ENCODE results near the gene TEC. TPM values are rescaled to one million over a fixed set of nuclear protein-coding genes. Genes with fewer than 3 reads are reported as not detected.

TEC gene
- total and polyA plus RNA-seq, 9 donors, result 0.43 to 4.0 (median 1.4) TPM

DNA sequence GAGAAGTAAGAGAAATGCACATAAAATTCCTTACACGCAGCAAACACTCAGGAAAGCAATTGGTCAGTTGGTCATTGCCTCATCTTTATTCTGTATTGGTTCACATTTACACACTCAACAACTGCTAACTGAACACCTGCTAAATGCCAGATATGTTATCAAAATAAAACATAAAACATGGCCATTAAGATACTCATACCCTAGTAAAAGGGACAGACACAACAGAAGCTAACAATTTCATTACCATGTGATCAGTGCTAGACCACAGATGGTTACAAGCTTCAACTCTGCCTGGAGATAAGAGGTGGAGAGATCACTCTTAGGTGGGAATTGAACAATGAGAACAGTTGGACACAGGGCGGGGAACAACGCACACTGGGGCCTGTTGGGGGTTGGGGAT lies 26.2 kb downstream of the TEC start:
- H3K9me3 ChIP-seq, result no peaks in the 10 kb centered on the region
- no peaks in the 10 kb centered on the region for H3K36me3 ChIP-seq
- no peak for TF ChIP-seq EP300 (IDR thresholded peaks at IDR 0.05)
- TF ChIP-seq, protein P1, sequence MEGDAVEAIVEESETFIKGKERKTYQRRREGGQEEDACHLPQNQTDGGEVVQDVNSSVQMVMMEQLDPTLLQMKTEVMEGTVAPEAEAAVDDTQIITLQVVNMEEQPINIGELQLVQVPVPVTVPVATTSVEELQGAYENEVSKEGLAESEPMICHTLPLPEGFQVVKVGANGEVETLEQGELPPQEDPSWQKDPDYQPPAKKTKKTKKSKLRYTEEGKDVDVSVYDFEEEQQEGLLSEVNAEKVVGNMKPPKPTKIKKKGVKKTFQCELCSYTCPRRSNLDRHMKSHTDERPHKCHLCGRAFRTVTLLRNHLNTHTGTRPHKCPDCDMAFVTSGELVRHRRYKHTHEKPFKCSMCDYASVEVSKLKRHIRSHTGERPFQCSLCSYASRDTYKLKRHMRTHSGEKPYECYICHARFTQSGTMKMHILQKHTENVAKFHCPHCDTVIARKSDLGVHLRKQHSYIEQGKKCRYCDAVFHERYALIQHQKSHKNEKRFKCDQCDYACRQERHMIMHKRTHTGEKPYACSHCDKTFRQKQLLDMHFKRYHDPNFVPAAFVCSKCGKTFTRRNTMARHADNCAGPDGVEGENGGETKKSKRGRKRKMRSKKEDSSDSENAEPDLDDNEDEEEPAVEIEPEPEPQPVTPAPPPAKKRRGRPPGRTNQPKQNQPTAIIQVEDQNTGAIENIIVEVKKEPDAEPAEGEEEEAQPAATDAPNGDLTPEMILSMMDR (IDR thresholded peaks at IDR 0.05), result no peak
- TF ChIP-seq POLR2A (IDR thresholded peaks at IDR 0.05), result no peak
- DNase-seq, result no peak
- no peak overlapping the region for H3K27ac ChIP-seq
- H3K27me3 ChIP-seq, result no peaks in the 10 kb centered on the region
- intact Hi-C loops (cut with DNase I), result no loop called here
- WGBS, 3 donors, result 87 to 92% (median 91%) methylated on average over 3 of the region's 3 CpGs
- H3K4me1 ChIP-seq (ENCODE audit: insufficient read depth), result no peaks in the 10 kb centered on the region
- H3K4me3 ChIP-seq, result no peak overlapping the region

DNA sequence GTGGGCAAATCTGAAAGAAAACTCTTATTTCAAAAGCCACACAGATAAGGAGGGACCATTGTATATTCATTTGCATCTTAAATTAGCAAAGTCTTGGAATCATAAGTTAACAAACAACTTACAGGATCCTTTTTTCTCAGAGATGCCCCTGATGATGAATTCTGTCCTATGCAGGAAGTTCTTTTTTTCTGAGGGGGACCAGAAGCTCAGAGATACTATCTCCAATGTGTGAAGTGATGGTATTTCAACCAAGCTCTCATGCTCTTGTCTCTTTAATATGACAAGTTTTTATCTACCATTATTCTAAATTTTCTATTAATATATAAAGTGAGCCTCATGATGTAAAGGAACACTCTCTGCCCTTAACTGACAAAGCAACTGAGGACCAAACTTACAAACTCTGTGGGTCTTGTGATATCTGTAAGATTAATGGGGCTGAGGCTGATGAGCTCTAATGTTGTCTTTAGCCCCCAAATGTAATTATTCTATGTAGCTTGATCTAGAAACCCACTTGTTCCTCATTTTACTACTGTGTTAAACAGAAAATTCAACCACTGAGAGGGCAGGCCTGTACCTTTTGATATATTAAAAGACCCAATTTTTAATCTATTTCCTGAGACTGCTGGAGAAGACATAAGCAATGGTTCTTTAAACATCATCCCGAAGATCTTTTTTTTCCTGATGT lies 27.0 kb downstream of the TEC start:
- Histone ChIP-seq H3K27me3 (no peaks in the 10 kb centered on the region), H3K36me3 (no peaks in the 10 kb centered on the region), H3K4me1 (ENCODE audit: insufficient read depth) (no peaks in the 10 kb centered on the region), H3K4me3 (no peak overlapping the region), H3K27ac (no peak overlapping the region), H3K9me3 (no peaks in the 10 kb centered on the region)
- DNase-seq, result no peak
- intact Hi-C loops (cut with DNase I), result no loop called here
- 78 to 90% (median 81%) methylated on average over 1 of the region's 1 CpG for WGBS, 3 donors
- no peak for TF ChIP-seq POLR2A (IDR thresholded peaks at IDR 0.05)

DNA sequence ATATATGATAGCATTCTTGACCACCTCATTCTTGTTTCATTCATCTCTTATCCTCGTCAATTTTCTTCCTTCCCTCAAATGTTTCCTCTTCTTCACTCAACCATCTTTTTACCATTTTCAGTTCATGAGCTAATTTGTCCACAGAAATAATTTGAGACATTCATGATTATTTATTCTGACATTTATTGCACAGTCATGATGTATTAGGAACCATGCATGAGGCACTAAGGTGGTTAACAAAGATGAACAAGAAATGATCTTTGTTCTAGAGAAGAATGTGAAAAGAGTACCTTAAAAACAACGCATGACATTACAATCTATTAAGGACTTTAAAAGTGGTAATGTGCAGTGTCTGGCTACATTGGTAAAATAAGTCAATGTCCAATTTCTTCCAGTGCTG lies 27.9 kb downstream of the TEC start:
- no peak for DNase-seq
- TF ChIP-seq EP300 (IDR thresholded peaks at IDR 0.05) (no peak), POLR2A (IDR thresholded peaks at IDR 0.05) (no peak)
- TF ChIP-seq, protein P1 (IDR thresholded peaks at IDR 0.05), result no peak
- intact Hi-C loops (cut with DNase I), result no loop called here
- Histone ChIP-seq H3K4me3 (no peak overlapping the region), H3K9me3 (no peaks in the 10 kb centered on the region), H3K27ac (no peak overlapping the region), H3K27me3 (no peaks in the 10 kb centered on the region), H3K4me1 (ENCODE audit: insufficient read depth) (no peaks in the 10 kb centered on the region), H3K36me3 (no peaks in the 10 kb centered on the region)
- 88 to 91% (median 90%) methylated on average over 2 of the region's 2 CpGs for WGBS, 3 donors

DNA sequence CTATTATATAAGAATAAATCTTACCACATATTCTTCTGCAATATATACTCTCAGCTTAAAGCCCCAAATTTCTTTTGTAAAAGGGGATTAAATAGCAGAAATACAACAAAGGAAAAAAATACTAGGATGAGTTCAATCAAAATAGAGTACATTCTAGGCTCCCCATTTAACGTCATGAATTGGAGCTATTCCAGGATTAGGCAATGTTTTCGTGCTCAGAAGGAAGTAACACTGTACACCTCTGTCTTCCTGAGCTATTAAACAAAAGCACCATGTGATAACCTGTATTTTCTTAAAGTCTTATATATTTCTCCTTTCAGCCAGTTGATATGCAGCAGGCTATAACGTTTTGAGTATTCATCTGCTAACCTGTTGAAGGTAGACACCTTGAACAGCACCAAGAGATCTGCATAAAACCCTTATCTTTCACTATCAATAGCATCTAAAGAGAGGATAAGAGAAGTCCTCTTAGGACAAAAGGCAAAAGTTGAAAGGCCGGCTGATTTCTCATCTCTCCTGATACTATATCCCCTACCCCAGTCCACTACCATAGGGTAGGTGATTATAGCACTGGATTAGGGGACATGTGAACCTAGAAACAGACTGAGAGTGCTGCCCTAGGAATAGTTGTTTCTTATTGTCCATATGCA lies 31.5 kb downstream of the TEC start:
- WGBS, 3 donors, result 47 to 53% (median 48%) methylated on average over 4 of the region's 4 CpGs
- no peak overlapping the region for H3K27ac ChIP-seq
- H3K4me1 ChIP-seq (ENCODE audit: insufficient read depth), result no peaks in the 10 kb centered on the region
- intact Hi-C loops (cut with DNase I), result no loop called here
- no peaks in the 10 kb centered on the region for H3K9me3 ChIP-seq
- no peak for DNase-seq
- H3K4me3 ChIP-seq, result no peak overlapping the region
- TF ChIP-seq EP300 (IDR thresholded peaks at IDR 0.05) (no peak), POLR2A (IDR thresholded peaks at IDR 0.05) (no peak)
- TF ChIP-seq, protein P1 (IDR thresholded peaks at IDR 0.05), result no peak
- no peaks in the 10 kb centered on the region for H3K27me3 ChIP-seq
- H3K36me3 ChIP-seq, result no peaks in the 10 kb centered on the region

DNA sequence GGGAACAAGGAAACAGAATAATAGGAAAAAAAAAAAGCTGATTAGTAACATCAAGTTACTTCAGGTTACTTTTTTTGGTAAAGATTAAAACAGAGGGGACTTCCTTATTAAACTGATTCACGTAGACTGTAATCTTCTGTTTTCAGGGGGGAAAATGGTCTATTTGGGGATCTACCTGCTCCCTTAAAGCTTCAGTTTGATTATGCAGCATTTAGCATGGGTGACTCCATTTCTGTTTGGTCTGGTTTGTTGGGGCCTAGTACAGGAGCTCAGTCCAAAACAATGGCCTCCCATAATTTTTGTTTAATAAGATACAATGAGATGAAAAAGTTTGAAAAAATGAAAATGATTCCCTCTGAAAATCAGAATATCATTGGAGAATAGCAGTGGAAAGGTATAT lies 34.6 kb downstream of the TEC start:
- Histone ChIP-seq H3K36me3 (no peaks in the 10 kb centered on the region), H3K4me1 (ENCODE audit: insufficient read depth) (no peaks in the 10 kb centered on the region), H3K4me3 (no peak overlapping the region), H3K27me3 (no peaks in the 10 kb centered on the region), H3K27ac (no peak overlapping the region), H3K9me3 (no peaks in the 10 kb centered on the region)
- DNase-seq, result no peak
- TF ChIP-seq, protein P1 (IDR thresholded peaks at IDR 0.05), result no peak
- TF ChIP-seq POLR2A (IDR thresholded peaks at IDR 0.05) (no peak), EP300 (IDR thresholded peaks at IDR 0.05) (no peak)
- intact Hi-C loops (cut with DNase I), result no loop called here
- 93 to 95% (median 94%) methylated on average over 1 of the region's 1 CpG for WGBS, 3 donors
